A673 (cell line): ENCODE results near the gene HEATR1. TPM values are rescaled to one million over a fixed set of nuclear protein-coding genes. Genes with fewer than 3 reads are reported as not detected.

Experiments used
- BruUV-seq: library from RNA; stranded (reverse); fragments of 400-500 nt; replicated peaks from 2 replicates; lab custom pipeline; 2021; lab: Mats Ljungman, UMichigan
- CTCF ChIA-PET: fragments of 300-600 bp; sonication (Branson Sonifier 250); formaldehyde crosslinking; loops from one replicate; lab custom pipeline; 2022; ENCODE audit warnings: antibody characterized with exemption; lab: Charles Lee
- POLR2A ChIA-PET: fragments of 300-600 bp; sonication (Branson Sonifier 250); formaldehyde crosslinking; loops from one replicate; lab custom pipeline; 2022; ENCODE audit warnings: antibody characterized with exemption; ENCODE audit not compliant: low non-redundant PET; lab: Charles Lee
- DNase-seq: peaks from one replicate; pipeline ENCODE4 v3.0.0-alpha.2; 2015; ENCODE audit warnings: low spot score
- H3K27ac ChIP-seq: fragments of 200-600 bp; sonication (generic); 2 replicates; pipeline ENCODE4 v1.5.1; 2016; ENCODE audit warnings: mixed run types, low read depth, mild to moderate bottlenecking, mixed read lengths, antibody characterized with exemption, low read length; ENCODE audit not compliant: poor library complexity, severe bottlenecking
- H3K27me3 ChIP-seq: fragments of 200-600 bp; sonication (generic); replicated peaks from 2 replicates; pipeline ENCODE4 v1.6.1; 2017; ENCODE audit warnings: mixed run types, low read depth, mild to moderate bottlenecking, mixed read lengths, antibody characterized with exemption, low read length; ENCODE audit not compliant: insufficient read depth, poor library complexity
- H3K36me3 ChIP-seq: fragments of 200-600 bp; sonication (generic); 2 replicates; pipeline ENCODE4 v1.6.1; 2016; ENCODE audit warnings: mixed run types, mild to moderate bottlenecking, mixed read lengths, antibody characterized with exemption, low read length; ENCODE audit not compliant: insufficient read depth, poor library complexity, severe bottlenecking
- H3K4me1 ChIP-seq: fragments of 200-600 bp; sonication (generic); 2 replicates; pipeline ENCODE4 v1.6.1; 2017; ENCODE audit warnings: mixed run types, mild to moderate bottlenecking, mixed read lengths, antibody characterized with exemption, low read length; ENCODE audit not compliant: insufficient read depth, poor library complexity, severe bottlenecking
- H3K4me3 ChIP-seq: fragments of 200-600 bp; sonication (generic); 2 replicates; pipeline ENCODE4 v1.5.1; 2016; ENCODE audit warnings: low read depth, mixed run types, mild to moderate bottlenecking, mixed read lengths, low read length; ENCODE audit not compliant: poor library complexity, severe bottlenecking
- H3K9me3 ChIP-seq: fragments of 200-600 bp; sonication (generic); 2 replicates; pipeline ENCODE4 v1.6.1; 2016; ENCODE audit warnings: mixed run types, low read depth, mild to moderate bottlenecking, mixed read lengths, antibody characterized with exemption, low read length; ENCODE audit not compliant: poor library complexity, severe bottlenecking
- CTCF ChIP-seq: fragments of 300-800, 200-600 bp; sonication (generic); conservative IDR thresholded peaks from 2 replicates; pipeline ENCODE4 v1.5.1; 2017; ENCODE audit warnings: low read depth, mild to moderate bottlenecking, antibody characterized with exemption, low read length, moderate library complexity, mixed read lengths
- EZH2 ChIP-seq: fragments of 200-600 bp; sonication (generic); IDR thresholded peaks from 2 replicates; pipeline ENCODE4 v1.6.1; 2017; ENCODE audit warnings: borderline replicate concordance, low read depth, mild to moderate bottlenecking, mixed read lengths, antibody characterized with exemption, low read length; ENCODE audit not compliant: poor library complexity, severe bottlenecking
- intact Hi-C: fragments of 100-400 bp; cut with micrococcal nuclease; formaldehyde crosslinking; loops from one replicate; pipeline ENCODE4 v1.10.0; 2022; ENCODE audit not compliant: unreplicated experiment
- total RNA-seq: library from RNA; stranded (reverse); gene quantifications from 2 replicates; pipeline ENCODE4 v1.2.3, GENCODE V29; 2021

HEATR1 gene
- total RNA-seq, 1 experiment from 2014 or later = 59.7 TPM

GRCh38 chr1:236639686-236640085 is 35.4 kb upstream of the HEATR1 start:
- H3K4me1 ChIP-seq = no peaks in the 10 kb centered on the region
- DNase-seq = no peak
- H3K36me3 ChIP-seq = no peaks in the 10 kb centered on the region
- H3K9me3 ChIP-seq = no peaks in the 10 kb centered on the region
- POLR2A ChIA-PET = no interaction called here
- TF ChIP-seq EZH2 = no peak
- no peak for TF ChIP-seq CTCF
- no peak overlapping the region for H3K4me3 ChIP-seq
- CTCF ChIA-PET = interaction anchor here (0.6 kb wide), 1 partner anchor 20 kb away, joined by 3 read pairs; no protein-coding TSS in a partner anchor
- no TSS peak for BruUV-seq
- intact Hi-C loops = no loop called here
- H3K27ac ChIP-seq = no peak overlapping the region
- H3K27me3 ChIP-seq = no peaks in the 10 kb centered on the region

- TF ChIP-seq CTCF = no peak
- no peak for TF ChIP-seq EZH2
- intact Hi-C loops = no loop called here
- no TSS peak for BruUV-seq
- DNase-seq = no peak
- Histone ChIP-seq H3K4me1 (no peaks in the 10 kb centered on the region), H3K27me3 (no peaks in the 10 kb centered on the region), H3K27ac (no peak overlapping the region), H3K9me3 (no peaks in the 10 kb centered on the region), H3K4me3 (no peak overlapping the region), H3K36me3 (no peaks in the 10 kb centered on the region)
- POLR2A ChIA-PET = no interaction called here
- CTCF ChIA-PET = interaction anchor here (0.6 kb wide), 1 partner anchor 20 kb away, joined by 3 read pairs; no protein-coding TSS in a partner anchor
Measured at GRCh38 chr1:236638945-236639344, 34.6 kb upstream of the HEATR1 start.

- no peaks in the 10 kb centered on the region for H3K36me3 ChIP-seq
- H3K9me3 ChIP-seq = no peaks in the 10 kb centered on the region
- TF ChIP-seq CTCF (no peak), EZH2 (no peak)
- no TSS peak for BruUV-seq
- H3K4me3 ChIP-seq = no peak overlapping the region
- H3K4me1 ChIP-seq = no peaks in the 10 kb centered on the region
- ChIA-PET POLR2A (no interaction called here), CTCF (no interaction called here)
- DNase-seq = no peak
- no peaks in the 10 kb centered on the region for H3K27me3 ChIP-seq
- H3K27ac ChIP-seq = no peak overlapping the region
- intact Hi-C loops = no loop called here
Measured at GRCh38 chr1:236636017-236636416, 31.7 kb upstream of the HEATR1 start.
